GM23338 (cell line): ENCODE data around the gene LTB. TPM values are rescaled to one million over a fixed set of nuclear protein-coding genes. Genes with fewer than 3 reads are reported as not detected.

Experiments used
- ATAC-seq: fragments of 200-7000 bp; cut with Tn5 transposase; 3 replicates; pipeline ENCODE4 v1.9.1; 2020
- DNase-seq: peaks from one replicate; pipeline ENCODE4 v3.0.0-alpha.2; 2015; ENCODE audit warnings: low spot score
- H2AFZ ChIP-seq: fragments of 200-600 bp; sonication (generic); 2 replicates; pipeline ENCODE4 v1.8.0; 2016; ENCODE audit warnings: antibody characterized with exemption, mild to moderate bottlenecking, moderate library complexity
- H3F3A ChIP-seq: fragments of 200-600 bp; sonication (generic); replicated peaks from 2 replicates; pipeline ENCODE4 v1.8.0; 2017; ENCODE audit warnings: antibody characterized with exemption, mixed run types, low read depth
- H3K27ac ChIP-seq: fragments of 200-600 bp; sonication (generic); 2 replicates; pipeline ENCODE4 v1.6.1; 2016; ENCODE audit warnings: low read depth
- H3K27me3 ChIP-seq: fragments of 200-600 bp; sonication (generic); 2 replicates; pipeline ENCODE4 v1.8.0; 2016; ENCODE audit warnings: mild to moderate bottlenecking, mixed run types, moderate library complexity; ENCODE audit not compliant: insufficient read depth
- H3K36me3 ChIP-seq: fragments of 200-600 bp; sonication (generic); 2 replicates; pipeline ENCODE4 v1.8.0; 2016; ENCODE audit warnings: mild to moderate bottlenecking; ENCODE audit not compliant: insufficient read depth
- H3K4me1 ChIP-seq: fragments of 200-600 bp; sonication (generic); 2 replicates; pipeline ENCODE4 v1.8.0; 2016; ENCODE audit warnings: mild to moderate bottlenecking, moderate library complexity; ENCODE audit not compliant: insufficient read depth
- H3K4me2 ChIP-seq: fragments of 200-600 bp; sonication (generic); 2 replicates; pipeline ENCODE4 v1.7.1; 2017; ENCODE audit warnings: mixed run types
- H3K4me3 ChIP-seq: fragments of 200-600 bp; sonication (generic); 2 replicates; pipeline ENCODE4 v1.6.1; 2016; ENCODE audit warnings: mixed run types
- H3K79me2 ChIP-seq: fragments of 200-600 bp; sonication (generic); replicated peaks from 2 replicates; pipeline ENCODE4 v1.8.0; 2017; ENCODE audit warnings: mild to moderate bottlenecking; ENCODE audit not compliant: insufficient read depth
- H3K9me2 ChIP-seq: fragments of 200-600 bp; sonication (generic); 2 replicates; pipeline ENCODE4 v1.8.0; 2017; ENCODE audit not compliant: insufficient read depth
- H4K20me1 ChIP-seq: fragments of 200-600 bp; sonication (generic); replicated peaks from 2 replicates; pipeline ENCODE4 v1.8.0; 2017; ENCODE audit warnings: mild to moderate bottlenecking; ENCODE audit not compliant: insufficient read depth
- H3K27ac Mint-ChIP-seq: 2 replicates; pipeline ENCODE4 v1.8.0; 2020; ENCODE audit warnings: inconsistent platforms, mild to moderate bottlenecking, moderate library complexity, mixed read lengths
- H3K27me3 Mint-ChIP-seq: 3 replicates; pipeline ENCODE4 v1.8.0; 2022; ENCODE audit warnings: low read depth, mild to moderate bottlenecking, moderate library complexity, mixed read lengths, inconsistent platforms; ENCODE audit not compliant: insufficient read depth, poor library complexity
- H3K36me3 Mint-ChIP-seq: 3 replicates; pipeline ENCODE4 v1.8.0; 2021; ENCODE audit warnings: low read depth, mild to moderate bottlenecking, inconsistent platforms, moderate library complexity, mixed read lengths
- H3K4me1 Mint-ChIP-seq: 3 replicates; pipeline ENCODE4 v1.8.0; 2020; ENCODE audit warnings: mild to moderate bottlenecking, inconsistent platforms, mixed read lengths
- H3K4me3 Mint-ChIP-seq: 3 replicates; pipeline ENCODE4 v1.8.0; 2021; ENCODE audit warnings: moderate library complexity, mild to moderate bottlenecking, inconsistent platforms, mixed read lengths
- H3K9me3 Mint-ChIP-seq: 3 replicates; pipeline ENCODE4 v1.8.0; 2020; ENCODE audit warnings: moderate library complexity, mild to moderate bottlenecking, inconsistent platforms, mixed read lengths
- EZH2 ChIP-seq: fragments of 200-600 bp; sonication (generic); IDR thresholded peaks from one replicate; pipeline ENCODE4 v1.8.0; 2017; ENCODE audit warnings: antibody characterized with exemption, mild to moderate bottlenecking, low read depth; ENCODE audit not compliant: unreplicated experiment
- EZH2phosphoT487 ChIP-seq: fragments of 200-600 bp; sonication (generic); IDR thresholded peaks from one replicate; pipeline ENCODE4 v1.8.1; 2018; ENCODE audit warnings: antibody characterized with exemption; ENCODE audit not compliant: unreplicated experiment
- JUNB ChIP-seq: IDR thresholded peaks from one replicate; pipeline ENCODE4 v1.6.1; 2016; ENCODE audit warnings: antibody characterized with exemption; ENCODE audit not compliant: unreplicated experiment
- NANOG ChIP-seq: IDR thresholded peaks from 2 replicates; pipeline ENCODE4 v1.6.1; 2016; ENCODE audit warnings: antibody characterized with exemption, borderline replicate concordance
- STAT1 ChIP-seq: IDR thresholded peaks from one replicate; pipeline ENCODE4 v1.6.1; 2016; ENCODE audit warnings: antibody characterized with exemption; ENCODE audit not compliant: unreplicated experiment
- ZNF114 ChIP-seq: fragments of 250-450 bp; sonication (Bioruptor Pico); IDR thresholded peaks from 2 replicates; pipeline ENCODE4 v1.5.0; 2020; ENCODE audit warnings: mild to moderate bottlenecking, moderate library complexity
- ZNF331 ChIP-seq: fragments of 250-450 bp; sonication (Bioruptor Pico); IDR thresholded peaks from 2 replicates; pipeline ENCODE4 v1.5.0; 2020; ENCODE audit warnings: low read depth, mild to moderate bottlenecking, moderate library complexity
- polyA plus RNA-seq: library from polyadenylated mRNA; unstranded; fragments of >200 nt; fragmentation: Nextera tagmentation; extraction: Ambion mirVana; gene quantifications from 2 replicates; pipeline ENCODE4 v1.2.1, GENCODE V29; 2016
- total RNA-seq: library from RNA; depleted of rRNA; stranded (reverse); fragments of >200 nt; shearing (Covaris generic); gene quantifications from 2 replicates; pipeline ENCODE4 v1.2.3, GENCODE V29; 2014
- TF ChIP-seq, protein P1 (sequence below): IDR thresholded peaks from 2 replicates; pipeline ENCODE4 v1.6.1; 2016; ENCODE audit warnings: antibody characterized with exemption
- TF ChIP-seq, protein P2 (sequence below): IDR thresholded peaks from one replicate; pipeline ENCODE4 v1.6.1; 2018; ENCODE audit warnings: antibody characterized with exemption; ENCODE audit not compliant: unreplicated experiment
- TF ChIP-seq, protein P3 (sequence below), 2 experiments: fragments of 200-600 bp in 1 of 2; sonication (generic) in 1 of 2; conservative IDR thresholded peaks; 2 replicates each; pipeline versions ENCODE4 v1.5.1 to v1.6.1; 2016 to 2017; ENCODE audit warnings: antibody characterized with exemption in 2 of 2, low read depth in 2 of 2, mild to moderate bottlenecking in 2 of 2, moderate library complexity in 1 of 2

LTB gene
- total and polyA plus RNA-seq, 2 experiments from 2014 or later, result 1.7 TPM; not detected in 1

DNA sequence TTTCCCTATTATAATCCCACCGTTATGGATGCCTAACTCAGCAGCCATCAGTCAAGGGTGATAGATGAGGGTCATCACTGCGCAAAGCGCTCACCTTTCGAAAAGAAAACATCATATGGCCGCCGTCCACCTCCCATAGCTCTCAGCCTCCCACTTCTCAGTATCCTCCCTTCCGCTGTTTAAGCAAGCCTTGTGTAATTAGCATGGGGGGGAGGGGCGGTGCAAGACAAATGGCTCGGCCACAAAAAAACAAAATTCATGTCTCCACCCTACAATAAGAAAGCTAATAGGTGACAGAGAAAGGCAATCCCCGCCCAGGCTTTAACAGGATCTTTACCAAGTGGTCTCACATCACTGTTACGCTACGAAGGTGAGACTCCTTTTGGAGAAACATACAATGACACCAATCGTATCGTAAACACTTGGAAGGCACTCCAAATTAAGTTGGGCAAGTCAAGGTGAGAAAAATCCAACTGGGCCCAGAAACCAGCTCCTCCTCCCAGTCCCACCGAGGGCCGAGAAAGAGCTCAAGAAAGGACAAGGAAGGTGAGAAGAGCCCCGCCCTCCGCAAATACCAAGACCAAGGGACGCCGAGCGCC is 41.1 kb downstream of the LTB start:
- Histone ChIP-seq H3K4me2 (peak overlapping the region; percentile 94), H3K36me3 (peaks cover 42% of the 10 kb centered on the region), H2AFZ (no peak overlapping the region), H3K27ac (peak overlapping the region; percentile 99), H3K4me3 (peak overlapping the region; percentile 80), H3K9me2 (no peaks in the 10 kb centered on the region), H4K20me1 (peaks cover 48% of the 10 kb centered on the region), H3F3A (peaks cover 28% of the 10 kb centered on the region), H3K79me2 (peaks cover 63% of the 10 kb centered on the region), H3K4me1 (peaks cover 27% of the 10 kb centered on the region), H3K27me3 (no peaks in the 10 kb centered on the region)
- Mint-ChIP-seq H3K27ac (peak overlapping the region; percentile 99), H3K27me3 (peaks cover 19% of the 10 kb centered on the region), H3K36me3 (peaks cover 56% of the 10 kb centered on the region), H3K4me3 (peak overlapping the region; percentile 98), H3K9me3 (no peaks in the 10 kb centered on the region; the same call in 2 of the 3 replicates), H3K4me1 (peaks cover 44% of the 10 kb centered on the region)
- ATAC-seq, result peak; percentile 12
- DNase-seq, result peak; percentile 72
- TF ChIP-seq JUNB (no peak), NANOG (no peak), ZNF114 (CRISPR knock-in tag) (no peak)

DNA sequence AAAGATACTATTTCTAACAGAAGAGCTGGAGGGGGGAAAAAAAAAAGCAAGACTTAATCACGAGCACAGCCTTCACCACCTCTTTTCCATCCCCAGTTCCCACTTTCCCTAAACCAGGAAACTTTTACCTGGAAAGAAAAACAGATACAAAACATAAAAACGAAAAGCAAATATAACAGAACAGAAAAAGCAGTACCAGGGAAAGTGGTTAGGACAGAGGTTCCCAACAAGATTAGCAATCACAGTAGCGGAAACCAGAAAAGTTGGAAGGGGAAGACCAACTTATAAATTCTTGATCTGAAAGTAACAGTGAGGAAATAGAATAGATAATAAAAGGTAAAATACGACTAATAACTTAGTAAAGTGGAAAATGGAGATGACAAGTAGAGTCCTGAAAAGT is 41.6 kb downstream of the LTB start:
- peak overlapping the region; percentile 98 for H3K4me3 Mint-ChIP-seq
- H3K36me3 Mint-ChIP-seq, result peaks cover 61% of the 10 kb centered on the region
- DNase-seq (no peak), ATAC-seq (no peak)
- no peaks in the 10 kb centered on the region for H3K27me3 ChIP-seq
- peak overlapping the region; percentile 79 for H3K27ac Mint-ChIP-seq
- peak overlapping the region; percentile 94 for H3K4me2 ChIP-seq
- peaks cover 48% of the 10 kb centered on the region for H3K36me3 ChIP-seq
- H4K20me1 ChIP-seq, result peaks cover 53% of the 10 kb centered on the region
- no peaks in the 10 kb centered on the region for H3K9me2 ChIP-seq
- H3K27me3 Mint-ChIP-seq, result peaks cover 22% of the 10 kb centered on the region
- peaks cover 68% of the 10 kb centered on the region for H3K79me2 ChIP-seq
- TF ChIP-seq NANOG, result no peak
- no peak for TF ChIP-seq STAT1
- TF ChIP-seq, protein P1, sequence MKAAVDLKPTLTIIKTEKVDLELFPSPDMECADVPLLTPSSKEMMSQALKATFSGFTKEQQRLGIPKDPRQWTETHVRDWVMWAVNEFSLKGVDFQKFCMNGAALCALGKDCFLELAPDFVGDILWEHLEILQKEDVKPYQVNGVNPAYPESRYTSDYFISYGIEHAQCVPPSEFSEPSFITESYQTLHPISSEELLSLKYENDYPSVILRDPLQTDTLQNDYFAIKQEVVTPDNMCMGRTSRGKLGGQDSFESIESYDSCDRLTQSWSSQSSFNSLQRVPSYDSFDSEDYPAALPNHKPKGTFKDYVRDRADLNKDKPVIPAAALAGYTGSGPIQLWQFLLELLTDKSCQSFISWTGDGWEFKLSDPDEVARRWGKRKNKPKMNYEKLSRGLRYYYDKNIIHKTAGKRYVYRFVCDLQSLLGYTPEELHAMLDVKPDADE, result no peak
- TF ChIP-seq ZNF331 (CRISPR knock-in tag), result no peak
- no peak for TF ChIP-seq EZH2phosphoT487
- TF ChIP-seq, protein P2, sequence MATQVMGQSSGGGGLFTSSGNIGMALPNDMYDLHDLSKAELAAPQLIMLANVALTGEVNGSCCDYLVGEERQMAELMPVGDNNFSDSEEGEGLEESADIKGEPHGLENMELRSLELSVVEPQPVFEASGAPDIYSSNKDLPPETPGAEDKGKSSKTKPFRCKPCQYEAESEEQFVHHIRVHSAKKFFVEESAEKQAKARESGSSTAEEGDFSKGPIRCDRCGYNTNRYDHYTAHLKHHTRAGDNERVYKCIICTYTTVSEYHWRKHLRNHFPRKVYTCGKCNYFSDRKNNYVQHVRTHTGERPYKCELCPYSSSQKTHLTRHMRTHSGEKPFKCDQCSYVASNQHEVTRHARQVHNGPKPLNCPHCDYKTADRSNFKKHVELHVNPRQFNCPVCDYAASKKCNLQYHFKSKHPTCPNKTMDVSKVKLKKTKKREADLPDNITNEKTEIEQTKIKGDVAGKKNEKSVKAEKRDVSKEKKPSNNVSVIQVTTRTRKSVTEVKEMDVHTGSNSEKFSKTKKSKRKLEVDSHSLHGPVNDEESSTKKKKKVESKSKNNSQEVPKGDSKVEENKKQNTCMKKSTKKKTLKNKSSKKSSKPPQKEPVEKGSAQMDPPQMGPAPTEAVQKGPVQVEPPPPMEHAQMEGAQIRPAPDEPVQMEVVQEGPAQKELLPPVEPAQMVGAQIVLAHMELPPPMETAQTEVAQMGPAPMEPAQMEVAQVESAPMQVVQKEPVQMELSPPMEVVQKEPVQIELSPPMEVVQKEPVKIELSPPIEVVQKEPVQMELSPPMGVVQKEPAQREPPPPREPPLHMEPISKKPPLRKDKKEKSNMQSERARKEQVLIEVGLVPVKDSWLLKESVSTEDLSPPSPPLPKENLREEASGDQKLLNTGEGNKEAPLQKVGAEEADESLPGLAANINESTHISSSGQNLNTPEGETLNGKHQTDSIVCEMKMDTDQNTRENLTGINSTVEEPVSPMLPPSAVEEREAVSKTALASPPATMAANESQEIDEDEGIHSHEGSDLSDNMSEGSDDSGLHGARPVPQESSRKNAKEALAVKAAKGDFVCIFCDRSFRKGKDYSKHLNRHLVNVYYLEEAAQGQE, result no peak
- TF ChIP-seq, protein P3, sequence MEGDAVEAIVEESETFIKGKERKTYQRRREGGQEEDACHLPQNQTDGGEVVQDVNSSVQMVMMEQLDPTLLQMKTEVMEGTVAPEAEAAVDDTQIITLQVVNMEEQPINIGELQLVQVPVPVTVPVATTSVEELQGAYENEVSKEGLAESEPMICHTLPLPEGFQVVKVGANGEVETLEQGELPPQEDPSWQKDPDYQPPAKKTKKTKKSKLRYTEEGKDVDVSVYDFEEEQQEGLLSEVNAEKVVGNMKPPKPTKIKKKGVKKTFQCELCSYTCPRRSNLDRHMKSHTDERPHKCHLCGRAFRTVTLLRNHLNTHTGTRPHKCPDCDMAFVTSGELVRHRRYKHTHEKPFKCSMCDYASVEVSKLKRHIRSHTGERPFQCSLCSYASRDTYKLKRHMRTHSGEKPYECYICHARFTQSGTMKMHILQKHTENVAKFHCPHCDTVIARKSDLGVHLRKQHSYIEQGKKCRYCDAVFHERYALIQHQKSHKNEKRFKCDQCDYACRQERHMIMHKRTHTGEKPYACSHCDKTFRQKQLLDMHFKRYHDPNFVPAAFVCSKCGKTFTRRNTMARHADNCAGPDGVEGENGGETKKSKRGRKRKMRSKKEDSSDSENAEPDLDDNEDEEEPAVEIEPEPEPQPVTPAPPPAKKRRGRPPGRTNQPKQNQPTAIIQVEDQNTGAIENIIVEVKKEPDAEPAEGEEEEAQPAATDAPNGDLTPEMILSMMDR (conservative IDR thresholded peaks at IDR 0.05; ENCODE audit: low read depth in 2 of 2), result no peak
- TF ChIP-seq EZH2, result no peak
- H3K4me3 ChIP-seq, result peak overlapping the region; percentile 80
- peaks cover 33% of the 10 kb centered on the region for H3F3A ChIP-seq
- H3K27ac ChIP-seq, result peak overlapping the region; percentile 99; the same call in 1 of the 2 replicates
- H3K4me1 ChIP-seq, result peaks cover 22% of the 10 kb centered on the region
- no peak overlapping the region for H2AFZ ChIP-seq
- peaks cover 44% of the 10 kb centered on the region for H3K4me1 Mint-ChIP-seq
- no peaks in the 10 kb centered on the region; the same call in 2 of the 3 replicates for H3K9me3 Mint-ChIP-seq
